IMR-90 (cell line): Measurements from ENCODE around the gene RABGAP1. TPM values are rescaled to one million over a fixed set of nuclear protein-coding genes. Genes with fewer than 3 reads are reported as not detected.

Source experiments
- ATAC-seq: fragments of 200-7000 bp; cut with Tn5 transposase; 2 replicates; pipeline ENCODE4 v1.9.1; 2020; ENCODE audit warnings: low read depth, mild to moderate bottlenecking, moderate library complexity
- BruUV-seq: library from RNA; stranded (reverse); fragments of 400-500 nt; replicated peaks from 2 replicates; lab custom pipeline; 2021; lab: Mats Ljungman, UMichigan
- CTCF ChIA-PET: fragments of 300-600 bp; formaldehyde crosslinking; extraction: SDS; loops from one replicate; lab custom pipeline; 2021; ENCODE audit warnings: antibody characterized with exemption; lab: Yijun Ruan, JAX
- POLR2A ChIA-PET: fragments of 300-600 bp; sonication (Branson Sonifier 250); formaldehyde crosslinking; loops from one replicate; lab custom pipeline; 2022; ENCODE audit warnings: antibody characterized with exemption; ENCODE audit not compliant: unreplicated experiment; lab: Charles Lee
- DNase-seq: peaks from one replicate; pipeline ENCODE4 v3.0.0; 2013
- H2AFZ ChIP-seq: replicated peaks from 2 replicates; pipeline ENCODE3; 2013; ENCODE audit warnings: low read length, mild to moderate bottlenecking; ENCODE audit not compliant: poor library complexity
- H2AK5ac ChIP-seq: 2 replicates; pipeline ENCODE4 v1.6.1; 2013; ENCODE audit warnings: low read depth, low read length, inconsistent platforms
- H2AK9ac ChIP-seq: replicated peaks from 2 replicates; pipeline ENCODE3; 2013; ENCODE audit warnings: mild to moderate bottlenecking, low read depth, low read length, moderate library complexity; ENCODE audit not compliant: poor library complexity
- H2BK120ac ChIP-seq: 2 replicates; pipeline ENCODE4 v1.6.1; 2013; ENCODE audit warnings: low read depth, low read length, inconsistent platforms
- H2BK15ac ChIP-seq: 3 replicates; pipeline ENCODE4 v1.6.1; 2013; ENCODE audit warnings: low read depth, low read length, inconsistent platforms
- H2BK20ac ChIP-seq: 2 replicates; pipeline ENCODE4 v1.6.1; 2013; ENCODE audit warnings: low read depth, mild to moderate bottlenecking, inconsistent platforms, low read length, moderate library complexity
- H2BK5ac ChIP-seq: 2 replicates; pipeline ENCODE4 v1.6.1; 2013; ENCODE audit warnings: mild to moderate bottlenecking, low read depth, low read length, inconsistent platforms; ENCODE audit not compliant: poor library complexity, severe bottlenecking
- H3K14ac ChIP-seq: replicated peaks from 2 replicates; pipeline ENCODE4 v1.6.1; 2013; ENCODE audit warnings: low read depth, low read length, inconsistent platforms
- H3K18ac ChIP-seq: 2 replicates; pipeline ENCODE4 v1.6.1; 2013; ENCODE audit warnings: low read depth, low read length, control low read depth
- H3K23ac ChIP-seq: 2 replicates; pipeline ENCODE4 v1.6.1; 2013; ENCODE audit warnings: low read depth, low read length, inconsistent platforms
- H3K27ac ChIP-seq: 2 replicates; pipeline ENCODE4 v1.5.1; 2013; ENCODE audit warnings: mild to moderate bottlenecking, control low read depth, low read length; ENCODE audit not compliant: insufficient read depth
- H3K27me3 ChIP-seq: 2 replicates; pipeline ENCODE4 v1.6.1; 2013; ENCODE audit warnings: low read length; ENCODE audit not compliant: control insufficient read depth, insufficient read depth
- H3K36me3 ChIP-seq: 2 replicates; pipeline ENCODE4 v1.6.1; 2013; ENCODE audit warnings: low read length, mixed read lengths; ENCODE audit not compliant: control insufficient read depth, insufficient read depth
- H3K4ac ChIP-seq: 2 replicates; pipeline ENCODE4 v1.6.1; 2013; ENCODE audit warnings: low read depth, low read length, inconsistent platforms
- H3K4me1 ChIP-seq: 2 replicates; pipeline ENCODE4 v1.6.1; 2013; ENCODE audit warnings: low read length, mixed read lengths; ENCODE audit not compliant: control insufficient read depth, insufficient read depth
- H3K4me2 ChIP-seq: 2 replicates; pipeline ENCODE4 v1.6.1; 2013; ENCODE audit warnings: low read depth, mild to moderate bottlenecking, control low read depth, low read length, moderate library complexity
- H3K4me3 ChIP-seq: 2 replicates; pipeline ENCODE4 v1.5.1; 2013; ENCODE audit warnings: low read depth, mild to moderate bottlenecking, control low read depth, low read length, moderate library complexity; ENCODE audit not compliant: insufficient read depth
- H3K56ac ChIP-seq: 2 replicates; pipeline ENCODE4 v1.6.1; 2013; ENCODE audit warnings: low read length, inconsistent platforms; ENCODE audit not compliant: insufficient read depth; ENCODE audit errors: extremely low read depth
- H3K79me1 ChIP-seq, 2 experiments: 2 replicates each; pipeline ENCODE4 v1.6.1; 2013; ENCODE audit warnings: low read length in 2 of 2, inconsistent platforms in 1 of 2, low read depth in 1 of 2
- H3K9ac ChIP-seq: 2 replicates; pipeline ENCODE4 v1.6.1; 2013; ENCODE audit warnings: low read depth, low read length, control low read depth
- H3K9me1 ChIP-seq: 2 replicates; pipeline ENCODE4 v1.6.1; 2013; ENCODE audit warnings: low read length, inconsistent platforms; ENCODE audit not compliant: insufficient read depth
- H3K9me3 ChIP-seq: 2 replicates; pipeline ENCODE4 v1.6.1; 2013; ENCODE audit warnings: low read length; ENCODE audit not compliant: control insufficient read depth, insufficient read depth
- H4K20me1 ChIP-seq: 2 replicates; pipeline ENCODE4 v1.6.1; 2013; ENCODE audit warnings: low read length, inconsistent platforms; ENCODE audit not compliant: insufficient read depth
- H4K5ac ChIP-seq: 2 replicates; pipeline ENCODE4 v1.6.1; 2013; ENCODE audit warnings: mild to moderate bottlenecking, low read depth, low read length, control low read depth
- H4K8ac ChIP-seq, 2 experiments: 2 replicates each; pipeline ENCODE4 v1.6.1; 2013; ENCODE audit warnings: low read depth in 2 of 2, low read length in 2 of 2, control low read depth in 1 of 2, inconsistent platforms in 1 of 2
- H4K91ac ChIP-seq: 2 replicates; pipeline ENCODE4 v1.6.1; 2013; ENCODE audit warnings: low read depth, low read length, inconsistent platforms; ENCODE audit not compliant: insufficient read depth
- BHLHE40 ChIP-seq: fragments of 150-350 bp; IDR thresholded peaks from 2 replicates; pipeline ENCODE4 v1.6.1; 2016; ENCODE audit warnings: mild to moderate bottlenecking, low read depth, low read length
- CHD1 ChIP-seq: IDR thresholded peaks from 2 replicates; pipeline ENCODE4 v1.6.1; 2012; ENCODE audit warnings: low read depth, low read length, improper control_type of control experiment
- ELK1 ChIP-seq: fragments of 150-350 bp; IDR thresholded peaks from 2 replicates; pipeline ENCODE4 v1.6.1; 2016; ENCODE audit warnings: low read depth, mild to moderate bottlenecking, low read length, moderate library complexity, borderline replicate concordance
- FOS ChIP-seq: fragments of 150-350 bp; IDR thresholded peaks from 2 replicates; pipeline ENCODE4 v1.6.1; 2016; ENCODE audit warnings: low read depth, low read length
- MAFK ChIP-seq: IDR thresholded peaks from 2 replicates; pipeline ENCODE4 v1.6.1; 2012; ENCODE audit warnings: low read depth, low read length, improper control_type of control experiment
- MAZ ChIP-seq: IDR thresholded peaks from 2 replicates; pipeline ENCODE4 v1.6.1; 2012; ENCODE audit warnings: low read depth, mild to moderate bottlenecking, low read length, improper control_type of control experiment, moderate library complexity, borderline replicate concordance
- POLR2A ChIP-seq: IDR thresholded peaks from 2 replicates; pipeline ENCODE4 v1.6.1; 2012; ENCODE audit warnings: mild to moderate bottlenecking, low read depth, low read length
- RAD21 ChIP-seq: IDR thresholded peaks from 2 replicates; pipeline ENCODE4 v1.6.1; 2012; ENCODE audit warnings: low read length, improper control_type of control experiment
- RCOR1 ChIP-seq: IDR thresholded peaks from 2 replicates; pipeline ENCODE4 v1.6.1; 2012; ENCODE audit warnings: mild to moderate bottlenecking, low read length, improper control_type of control experiment; ENCODE audit not compliant: insufficient replicate concordance
- RFX5 ChIP-seq: IDR thresholded peaks from 2 replicates; pipeline ENCODE4 v1.8.0; 2012; ENCODE audit warnings: low read depth, mild to moderate bottlenecking, low read length, moderate library complexity
- SMC3 ChIP-seq: fragments of 150-350 bp; IDR thresholded peaks from 2 replicates; pipeline ENCODE4 v1.6.1; 2016; ENCODE audit warnings: low read depth, mild to moderate bottlenecking, antibody characterized with exemption, low read length, moderate library complexity
- WGBS, 2 experiments: methylation state at CpG; one replicate each; pipeline versions ENCODE4 v1.1.5 to v1.1.7; 2013; ENCODE audit warnings: missing lambda C conversion rate in 2 of 2; ENCODE audit not compliant: insufficient read length in 1 of 2; ENCODE audit errors: extremely low coverage in 2 of 2; 5-methylcytosine and 5-hydroxymethylcytosine counted together
- dilution Hi-C: fragments of 300-500 bp; cut with HindIII; formaldehyde crosslinking; loops from one replicate; pipeline ENCODE4 v1.14.3; 2018; ENCODE audit warnings: low sequenced_read_pairs; ENCODE audit not compliant: unreplicated experiment
- in situ Hi-C: fragments of 300-500 bp; cut with MboI; formaldehyde crosslinking; loops from 3 replicates; pipeline ENCODE4 v1.14.3; 2019; ENCODE audit warnings: low sequenced_read_pairs, inconsistent platforms, mixed read lengths
- intact Hi-C: fragments of 100-400 bp; cut with micrococcal nuclease; formaldehyde crosslinking; loops from 2 replicates; pipeline ENCODE4 v1.10.0; 2022
- polyA plus RNA-seq, 3 experiments: library from polyadenylated mRNA; depleted of rRNA; stranded (reverse); fragments of >200 nt; gene quantifications; 2 replicates each; pipeline ENCODE4 v1.2.3, GENCODE V29; 2012; ENCODE audit warnings: low replicate concordance in 1 of 3
- total RNA-seq: library from RNA; depleted of rRNA; stranded (reverse); fragments of >200 nt; gene quantifications from 2 replicates; pipeline ENCODE4 v1.2.3, GENCODE V29; 2012

RABGAP1 gene
- total and polyA plus RNA-seq, 2 of the 4 experiments (the other 2 are of a cell fraction) = 20.0 to 53.9 TPM

GRCh38 chr9:123034881-123035510 lies 94.2 kb downstream of the RABGAP1 start:
- Histone ChIP-seq H3K4ac (0 out of 2 replicates have a peak overlapping the region, but pooled peaks have one; percentile 27), H3K23ac (no peak overlapping the region), H3K9me3 (no peaks in the 10 kb centered on the region), H3K18ac (no peak overlapping the region), H3K56ac (no peak overlapping the region), H3K4me1 (peaks cover 10% of the 10 kb centered on the region), H4K8ac (no peak overlapping the region; a peak in 1 of 4 replicates), H3K36me3 (peaks cover 10% of the 10 kb centered on the region), H3K4me2 (no peak overlapping the region), H2AFZ (no peak overlapping the region), H2BK120ac (peak overlapping the region; percentile 11; the same call in 1 of the 2 replicates), H3K9ac (no peak overlapping the region), H4K5ac (no peak overlapping the region), H3K79me1 (peaks cover 13 to 15% of the 10 kb centered on the region in 2 experiments), H3K4me3 (no peak overlapping the region), H2BK15ac (no peak overlapping the region), H2AK9ac (no peak overlapping the region), H3K14ac (no peak overlapping the region), H2BK20ac (no peak overlapping the region), H4K20me1 (no peaks in the 10 kb centered on the region), H2BK5ac (no peak overlapping the region), H3K27me3 (no peaks in the 10 kb centered on the region), H2AK5ac (no peak overlapping the region), H3K27ac (no peak overlapping the region), H3K9me1 (peaks cover 9% of the 10 kb centered on the region; the same call in 1 of the 2 replicates), H4K91ac (0 out of 2 replicates have a peak overlapping the region, but pooled peaks have one; percentile 4)
- dilution Hi-C loops = no loop called here
- POLR2A ChIA-PET = no interaction called here
- TF ChIP-seq ELK1 = no peak
- no peak for TF ChIP-seq POLR2A
- TF ChIP-seq BHLHE40 = no peak
- TF ChIP-seq FOS = no peak
- TF ChIP-seq SMC3 = no peak
- TF ChIP-seq RAD21 = no peak
- TF ChIP-seq CHD1 = no peak
- no peak for TF ChIP-seq RCOR1
- no peak for TF ChIP-seq MAFK
- TF ChIP-seq RFX5 = no peak
- TF ChIP-seq MAZ = no peak
- WGBS, 2 experiments = 92% methylated on average over 2 of the region's 13 CpGs; no CpG with 5 or more reads in 1 of the 2 experiments
- DNase-seq (no peak), ATAC-seq (no peak)
- no TSS peak for BruUV-seq
- in situ Hi-C loops = no loop called here
- CTCF ChIA-PET = no interaction called here
- intact Hi-C loops = no loop called here
